WI38 (cell line): ENCODE results near the gene NFIC.
"Not testable (repeated sequence)": the region's sequence is repeated elsewhere in the genome, so short reads cannot be mapped to it uniquely, and the experiment has no call there.

ENCODE experiments used
- H3K4me3 ChIP-seq: 2 replicates; pipeline ENCODE4 v1.5.1; 2011; ENCODE audit warnings: low read depth, mild to moderate bottlenecking, control low read depth, low read length
- TF ChIP-seq, protein P1 (sequence below): IDR thresholded peaks from 2 replicates; pipeline ENCODE4 v1.5.1; 2012; ENCODE audit warnings: low read depth, mild to moderate bottlenecking, control low read depth, low read length

The NFIC gene

DNA sequence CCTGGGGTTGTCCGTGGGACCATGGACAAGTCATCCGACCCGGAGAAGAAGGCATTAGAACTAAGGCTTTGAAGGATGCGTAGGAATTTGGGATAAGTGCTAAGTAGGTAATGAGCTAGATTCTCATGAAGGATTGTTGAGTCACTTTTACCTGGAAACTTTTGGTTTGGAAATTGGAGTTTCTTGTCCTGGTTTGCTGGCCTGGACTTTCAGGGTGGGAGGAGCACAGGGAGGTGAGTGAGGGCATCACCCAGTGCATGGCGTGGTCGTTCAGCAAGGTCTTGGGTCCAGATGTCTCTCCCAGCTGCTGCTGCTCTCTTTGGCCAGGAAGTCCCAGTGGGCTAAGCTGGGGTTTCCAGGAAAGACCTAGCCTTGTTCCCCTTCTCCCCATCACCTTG, 7.6 kb downstream of the NFIC start:
- H3K4me3 ChIP-seq: no peak overlapping the region
- TF ChIP-seq, protein P1, sequence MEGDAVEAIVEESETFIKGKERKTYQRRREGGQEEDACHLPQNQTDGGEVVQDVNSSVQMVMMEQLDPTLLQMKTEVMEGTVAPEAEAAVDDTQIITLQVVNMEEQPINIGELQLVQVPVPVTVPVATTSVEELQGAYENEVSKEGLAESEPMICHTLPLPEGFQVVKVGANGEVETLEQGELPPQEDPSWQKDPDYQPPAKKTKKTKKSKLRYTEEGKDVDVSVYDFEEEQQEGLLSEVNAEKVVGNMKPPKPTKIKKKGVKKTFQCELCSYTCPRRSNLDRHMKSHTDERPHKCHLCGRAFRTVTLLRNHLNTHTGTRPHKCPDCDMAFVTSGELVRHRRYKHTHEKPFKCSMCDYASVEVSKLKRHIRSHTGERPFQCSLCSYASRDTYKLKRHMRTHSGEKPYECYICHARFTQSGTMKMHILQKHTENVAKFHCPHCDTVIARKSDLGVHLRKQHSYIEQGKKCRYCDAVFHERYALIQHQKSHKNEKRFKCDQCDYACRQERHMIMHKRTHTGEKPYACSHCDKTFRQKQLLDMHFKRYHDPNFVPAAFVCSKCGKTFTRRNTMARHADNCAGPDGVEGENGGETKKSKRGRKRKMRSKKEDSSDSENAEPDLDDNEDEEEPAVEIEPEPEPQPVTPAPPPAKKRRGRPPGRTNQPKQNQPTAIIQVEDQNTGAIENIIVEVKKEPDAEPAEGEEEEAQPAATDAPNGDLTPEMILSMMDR: no peak

DNA sequence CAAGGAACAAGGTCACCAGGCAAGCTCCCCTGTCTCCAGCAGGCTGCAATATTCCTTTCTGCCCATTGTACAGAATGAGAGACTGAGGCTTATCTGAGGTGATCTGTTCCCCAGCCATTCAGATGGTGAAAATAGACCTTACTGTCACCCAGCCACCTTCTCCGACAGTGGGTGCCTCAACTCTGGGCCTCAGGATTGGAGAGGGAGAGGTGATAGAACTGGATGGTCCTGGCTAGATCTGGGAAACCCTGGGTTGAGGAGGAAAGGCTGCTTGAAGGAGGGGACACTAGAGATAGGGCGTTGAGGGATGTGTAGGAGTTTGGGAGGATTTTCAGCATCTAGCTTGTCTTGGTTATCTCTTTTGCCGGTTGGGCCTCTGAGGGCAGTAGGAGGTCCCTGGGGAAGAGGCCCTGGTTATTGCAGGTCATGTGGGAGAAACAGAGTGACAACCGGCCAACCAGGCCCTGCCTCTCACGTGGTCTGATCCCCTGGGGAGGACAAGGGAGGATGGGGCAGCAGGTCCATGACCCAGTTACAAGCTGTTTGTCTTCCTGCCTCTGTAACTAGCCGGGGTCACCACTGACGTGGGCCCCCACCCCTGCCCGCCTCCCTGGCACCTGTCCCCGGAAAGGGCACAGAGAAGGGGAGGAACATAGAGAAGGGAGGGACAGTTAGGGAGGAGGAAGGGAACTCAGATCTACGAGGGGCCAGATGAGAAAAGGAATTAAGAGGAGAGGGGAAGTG, 8.2 kb downstream of the NFIC start:
- TF ChIP-seq, protein P1: no peak
- H3K4me3 ChIP-seq: no peak overlapping the region

DNA sequence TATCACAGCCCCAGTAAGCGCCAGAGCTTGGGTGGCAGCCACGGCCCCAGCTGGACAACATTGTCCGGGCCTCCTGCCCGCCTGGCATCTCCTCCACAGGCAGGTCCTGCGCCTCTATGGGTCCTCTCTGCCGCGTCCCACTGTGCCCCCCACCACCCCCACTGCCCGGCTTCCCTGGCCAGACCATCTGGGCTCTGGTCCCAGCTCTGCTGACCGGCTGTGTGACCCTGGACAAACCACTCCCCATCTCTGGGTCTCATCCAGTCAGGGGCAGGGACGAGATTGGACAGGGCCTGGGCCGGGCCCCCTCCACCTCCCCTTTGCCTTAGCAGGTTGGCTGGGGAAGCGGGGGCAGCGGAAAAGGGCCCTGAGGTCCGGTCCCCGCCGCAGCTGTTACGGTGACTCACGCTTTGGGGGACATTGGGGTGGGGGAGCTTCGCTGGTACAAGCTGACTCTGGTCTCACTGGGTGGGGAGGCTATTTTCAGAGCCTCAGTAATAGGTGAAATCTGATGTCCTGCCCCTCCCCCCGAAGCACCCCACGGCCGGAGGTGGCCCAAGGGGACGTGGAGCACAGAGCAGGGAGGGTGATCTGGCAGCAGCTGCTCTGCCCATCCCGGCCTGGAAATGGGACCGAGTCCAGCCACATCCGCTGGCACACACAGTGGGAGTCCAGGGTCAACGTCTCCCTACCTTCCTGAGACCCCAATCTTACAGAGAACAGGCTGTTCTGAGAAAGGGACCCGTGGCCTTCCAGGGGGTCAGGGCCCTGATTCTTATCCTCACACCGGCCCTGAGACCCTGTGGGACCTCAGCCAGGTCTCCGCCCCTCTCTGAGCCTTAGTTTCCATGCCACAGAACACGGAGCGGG, 9.1 kb downstream of the NFIC start:
- TF ChIP-seq, protein P1: no peak
- no peak overlapping the region for H3K4me3 ChIP-seq

DNA sequence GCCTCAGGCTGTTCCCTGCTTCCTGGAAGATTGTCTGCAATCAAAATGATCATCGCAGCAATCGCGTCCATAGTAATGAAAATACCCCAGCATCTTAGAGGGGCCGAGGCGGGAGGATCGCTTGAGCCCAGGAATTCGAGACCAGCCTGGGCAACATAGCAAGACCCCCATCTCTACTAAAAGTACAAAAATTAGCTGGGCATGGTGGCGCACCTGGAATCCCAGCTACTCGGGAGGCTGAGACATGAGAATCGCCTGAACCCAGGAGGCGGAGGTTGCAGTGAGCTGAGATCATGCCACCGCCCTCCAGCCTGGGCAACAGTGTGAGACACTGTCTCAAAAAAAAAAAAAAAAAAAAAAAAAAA, 9.7 kb downstream of the NFIC start:
- H3K4me3 ChIP-seq: not testable (repeated sequence)

DNA sequence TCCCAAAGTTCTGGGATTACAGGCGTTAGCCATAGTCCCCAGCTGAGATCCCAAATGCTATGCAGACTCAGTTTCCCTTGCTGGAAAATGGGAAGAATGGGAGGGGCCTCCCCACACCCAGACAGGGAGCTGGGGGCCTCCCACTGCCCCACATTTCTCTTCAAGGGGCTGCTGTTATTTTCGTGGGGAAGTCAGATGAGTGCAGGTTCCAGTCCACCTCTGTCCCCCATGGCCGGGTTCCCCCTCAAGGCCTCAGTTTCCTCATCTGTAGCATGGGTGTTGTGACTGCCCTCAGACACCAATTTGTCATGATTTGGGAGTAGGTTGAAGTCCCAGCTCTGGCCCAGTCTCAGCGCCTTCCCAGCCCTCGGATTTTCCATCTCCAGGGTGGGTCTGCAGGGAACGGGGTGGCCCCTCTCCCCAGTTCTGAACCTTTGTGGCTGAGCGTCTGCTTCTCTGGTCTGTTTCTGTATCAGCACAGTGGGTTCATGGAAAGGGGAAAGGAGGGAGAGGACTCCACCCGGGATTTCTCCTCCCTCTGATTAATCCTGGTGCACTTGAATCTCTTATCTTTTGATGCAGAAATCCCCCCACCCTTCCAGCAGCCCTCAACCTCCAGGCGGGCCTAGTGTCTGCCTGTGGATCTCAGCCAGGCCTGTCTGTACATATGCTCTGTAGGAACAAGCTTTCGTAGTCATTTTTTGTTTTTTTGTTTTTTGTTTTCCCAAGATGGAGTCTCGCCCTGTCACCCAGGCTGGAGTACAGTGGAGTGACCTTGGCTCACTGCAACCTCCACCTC, 12.2 kb downstream of the NFIC start:
- TF ChIP-seq, protein P1: no peak
- H3K4me3 ChIP-seq: no peak overlapping the region

DNA sequence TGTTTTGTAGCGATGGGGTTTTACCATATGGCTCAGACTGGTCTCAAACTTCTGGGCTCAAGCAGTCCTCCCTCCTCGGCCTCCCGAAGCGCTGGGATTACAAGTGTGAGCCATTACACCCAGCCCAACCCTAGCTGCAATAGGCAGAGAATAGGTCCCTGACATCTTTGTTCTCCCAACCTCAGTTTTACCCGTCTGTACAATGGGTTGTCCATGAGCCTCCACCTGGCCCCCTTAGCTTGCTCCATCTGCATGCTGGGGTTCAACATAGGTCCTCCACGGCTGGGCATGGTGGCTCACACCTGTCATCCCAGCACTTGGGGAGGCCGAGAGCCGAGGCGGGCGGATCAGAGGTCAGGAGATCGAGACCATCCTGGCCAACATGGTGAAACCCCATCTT, 14.4 kb downstream of the NFIC start:
- TF ChIP-seq, protein P1: no peak
- H3K4me3 ChIP-seq: no peak overlapping the region

DNA sequence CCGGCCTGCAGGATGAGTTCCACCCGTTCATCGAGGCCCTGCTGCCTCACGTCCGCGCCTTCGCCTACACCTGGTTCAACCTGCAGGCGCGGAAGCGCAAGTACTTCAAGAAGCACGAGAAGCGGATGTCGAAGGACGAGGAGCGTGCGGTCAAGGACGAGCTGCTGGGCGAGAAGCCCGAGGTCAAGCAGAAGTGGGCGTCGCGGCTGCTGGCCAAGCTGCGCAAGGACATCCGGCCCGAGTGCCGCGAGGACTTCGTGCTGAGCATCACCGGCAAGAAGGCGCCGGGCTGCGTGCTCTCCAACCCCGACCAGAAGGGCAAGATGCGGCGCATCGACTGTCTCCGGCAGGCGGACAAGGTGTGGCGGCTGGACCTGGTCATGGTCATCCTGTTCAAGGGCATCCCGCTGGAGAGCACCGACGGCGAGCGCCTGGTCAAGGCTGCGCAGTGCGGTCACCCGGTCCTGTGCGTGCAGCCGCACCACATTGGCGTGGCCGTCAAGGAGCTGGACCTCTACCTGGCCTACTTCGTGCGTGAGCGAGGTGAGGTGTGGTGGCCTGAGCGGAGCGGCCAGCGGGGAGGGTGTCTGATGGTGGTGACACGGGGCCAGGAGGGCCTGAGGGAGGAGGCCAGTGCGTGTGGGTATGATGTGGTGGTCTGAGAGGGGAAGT, 15.5 kb downstream of the NFIC start:
- TF ChIP-seq, protein P1: no peak
- H3K4me3 ChIP-seq: no peak overlapping the region
